Measurements from ENCODE around the gene TRIM21.
"Not testable (repeated sequence)": the region's sequence is repeated elsewhere in the genome, so short reads cannot be mapped to it uniquely, and the experiment has no call there.

Gene TRIM21

DNA sequence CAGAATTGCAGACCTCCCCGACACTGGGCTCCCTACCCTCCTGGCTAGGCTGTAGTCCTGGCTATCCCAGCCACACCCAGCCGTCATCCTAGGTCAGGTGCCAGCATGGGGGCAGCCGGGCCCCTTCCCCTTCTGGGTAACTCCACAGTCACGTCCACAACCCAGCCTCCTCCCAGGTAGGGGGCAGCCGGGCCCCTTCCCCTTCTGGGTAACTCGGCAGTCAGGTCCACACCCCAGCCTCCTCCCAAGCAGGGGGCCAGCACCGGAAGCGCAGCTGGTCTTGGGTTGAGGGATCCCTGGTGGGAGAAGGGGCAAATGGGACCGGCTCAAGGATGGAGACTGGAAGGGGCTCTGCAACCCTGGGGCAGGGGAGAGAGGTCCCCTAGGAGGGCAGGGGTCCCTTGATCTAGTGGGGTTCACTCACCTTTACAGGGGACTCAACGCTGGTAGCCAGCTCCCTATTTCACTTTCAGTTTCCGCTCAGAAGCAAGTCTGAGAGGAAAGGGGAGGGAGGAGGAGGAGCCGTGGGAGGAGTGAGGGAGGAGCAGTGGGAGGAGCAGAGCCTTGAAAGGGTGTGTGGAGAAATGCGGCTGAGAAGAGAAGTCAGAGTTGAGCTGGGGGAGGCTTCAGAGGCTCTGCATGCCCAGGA is at the start of gene TRIM21:
Gene TRIM21, minus strand, starts transcription at position 494 of the 649 bp plus-strand sequence. CDS start 3,293 bp downstream, outside the sequence.
- H3K4me3 ChIP-seq: peak within 1 kb of the TSS; percentile 59 to 98 (median 92)
- H3K27ac ChIP-seq: peak within 1 kb of the TSS; percentile 60 to 99 (median 91)

DNA sequence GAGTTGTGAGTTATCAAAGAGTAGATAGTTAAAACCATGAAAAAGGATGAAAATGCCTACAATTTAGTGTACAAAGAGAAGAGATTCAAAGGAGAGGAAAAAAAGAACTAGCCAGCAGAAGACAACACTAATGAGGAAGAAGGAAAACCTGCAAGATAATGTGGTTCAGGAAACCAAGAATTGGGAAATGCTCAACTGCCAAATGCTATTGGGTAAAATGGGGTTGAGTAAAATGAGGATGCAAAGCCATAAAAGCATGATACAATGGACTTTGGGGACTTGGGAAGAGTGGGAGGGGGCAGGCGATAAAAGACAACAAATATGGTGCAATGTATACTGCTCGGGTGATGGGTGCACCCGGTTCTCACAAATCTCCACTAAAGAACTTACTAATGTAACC is 48.0 kb upstream of the TRIM21 start:
- no peak overlapping the region for H3K4me3 ChIP-seq
- no peak overlapping the region for H3K27ac ChIP-seq

DNA sequence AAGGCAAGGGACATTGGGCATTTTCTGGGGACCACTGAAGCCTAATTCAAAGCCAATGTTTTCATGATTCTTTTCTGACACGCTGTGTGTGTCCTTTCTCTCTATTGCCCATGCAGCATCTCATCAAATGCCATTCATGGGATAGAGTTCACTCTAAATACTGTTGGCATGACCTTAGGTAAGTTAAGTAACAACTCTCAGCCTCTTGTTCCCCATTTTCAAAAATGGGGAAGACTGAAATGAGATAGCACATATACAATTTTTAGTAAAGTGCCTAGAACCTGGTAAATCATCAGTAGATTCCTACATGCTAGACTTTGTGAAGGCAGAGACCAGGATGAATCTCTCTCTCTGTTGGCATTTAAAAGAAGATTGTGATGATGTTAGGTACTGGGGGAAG is 42.9 kb upstream of the TRIM21 start:
- H3K4me3 ChIP-seq: no peak overlapping the region
- H3K27ac ChIP-seq: no peak overlapping the region

DNA sequence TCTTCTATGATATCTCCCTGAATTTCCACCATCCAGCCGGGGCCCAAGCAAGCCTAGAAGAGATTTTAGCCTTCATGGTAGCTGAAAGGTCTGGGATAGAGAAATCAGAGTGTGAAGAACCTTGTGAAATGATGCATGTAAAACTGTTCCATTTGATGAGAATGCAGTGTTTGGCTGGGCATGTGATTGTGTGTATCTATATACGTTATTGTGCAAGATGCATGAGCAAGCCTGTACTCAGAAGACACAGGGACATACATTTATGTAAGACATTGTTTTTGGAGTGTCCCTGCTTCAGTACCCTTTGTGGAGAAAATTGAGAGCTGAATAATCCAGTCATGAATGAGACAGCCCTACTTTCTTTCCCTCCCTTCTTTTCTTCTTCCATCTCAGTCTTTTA is 40.4 kb upstream of the TRIM21 start:
- H3K27ac ChIP-seq: no peak overlapping the region
- H3K4me3 ChIP-seq: no peak overlapping the region

DNA sequence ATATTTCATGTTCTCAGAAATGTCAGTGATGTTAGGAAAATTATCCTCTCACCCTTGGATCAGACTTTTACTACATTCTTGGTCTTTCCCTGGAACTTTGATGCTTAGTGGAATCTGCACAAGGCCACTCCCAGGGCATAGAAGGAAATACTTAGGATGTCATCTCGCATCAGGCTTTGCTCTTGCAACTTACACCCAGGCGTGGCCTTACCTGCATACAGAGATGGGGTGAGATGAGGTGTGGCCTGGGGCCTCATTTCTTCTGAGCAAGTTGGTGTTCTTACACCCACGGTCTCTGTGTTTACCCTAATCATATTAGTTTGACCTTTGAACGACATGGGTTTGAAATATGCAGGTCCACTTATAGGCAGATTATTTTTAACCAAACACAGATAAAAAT is 36.5 kb upstream of the TRIM21 start:
- no peak overlapping the region for H3K4me3 ChIP-seq
- H3K27ac ChIP-seq: no peak overlapping the region

DNA sequence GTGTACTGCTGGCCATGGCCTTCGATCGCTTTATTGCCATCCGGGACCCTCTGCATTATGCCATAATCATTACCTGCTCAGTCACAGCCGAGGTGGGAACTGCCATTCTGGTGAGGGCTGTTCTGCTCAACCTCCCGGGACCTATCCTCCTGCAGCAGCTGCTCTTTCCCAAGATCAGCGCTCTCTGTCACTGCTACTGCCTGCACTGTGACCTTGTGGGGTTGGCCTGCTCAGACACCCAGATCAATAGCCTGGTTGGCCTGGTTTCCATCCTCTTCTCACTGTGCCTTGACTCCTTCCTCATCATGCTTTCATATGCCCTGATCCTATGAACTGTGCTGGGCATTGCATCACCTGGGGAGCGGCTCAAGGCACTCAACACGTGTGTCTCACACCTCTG is 24.9 kb upstream of the TRIM21 start:
- Histone ChIP-seq H3K4me3 (no peak overlapping the region), H3K27ac (no peak overlapping the region)

DNA sequence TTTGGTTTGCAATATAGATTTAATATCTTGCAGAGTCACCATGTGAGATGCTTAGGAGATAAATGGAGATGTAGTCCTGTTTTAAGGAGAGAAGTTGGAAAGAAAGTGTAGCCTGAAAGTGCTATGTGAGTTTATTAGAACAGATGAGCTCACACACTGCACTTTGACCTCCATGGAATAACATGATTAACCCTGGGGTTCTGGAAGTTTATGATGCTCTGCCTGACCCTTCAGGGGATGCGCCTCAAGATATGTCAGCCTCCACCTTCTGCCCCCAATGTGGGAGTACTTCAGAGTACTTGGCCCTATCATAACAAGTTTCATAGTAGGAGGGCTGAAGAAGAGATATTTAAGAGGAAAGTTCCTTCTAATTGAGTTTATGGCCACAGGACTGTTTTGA is 23.3 kb upstream of the TRIM21 start:
- Histone ChIP-seq H3K4me3 (no peak overlapping the region), H3K27ac (no peak overlapping the region)

DNA sequence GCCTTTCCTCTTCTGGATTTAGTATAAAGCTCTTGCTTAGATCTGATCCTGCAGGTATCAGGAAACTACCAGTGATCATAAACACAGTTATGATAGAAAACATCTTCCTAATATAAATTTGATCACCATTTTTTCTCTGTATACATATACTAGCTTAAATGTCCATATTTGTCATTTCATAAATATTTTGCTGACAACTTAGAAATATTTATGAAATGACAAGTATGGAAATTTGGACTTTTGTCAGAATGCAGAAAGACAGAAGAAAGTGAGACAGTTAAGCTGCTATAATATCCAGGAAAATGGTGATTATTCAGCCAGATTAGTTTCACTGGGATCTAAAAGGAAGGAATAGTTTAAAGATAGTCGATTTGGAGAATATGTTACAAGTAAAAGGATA is 22.8 kb upstream of the TRIM21 start:
- H3K4me3 ChIP-seq: no peak overlapping the region
- H3K27ac ChIP-seq: no peak overlapping the region

DNA sequence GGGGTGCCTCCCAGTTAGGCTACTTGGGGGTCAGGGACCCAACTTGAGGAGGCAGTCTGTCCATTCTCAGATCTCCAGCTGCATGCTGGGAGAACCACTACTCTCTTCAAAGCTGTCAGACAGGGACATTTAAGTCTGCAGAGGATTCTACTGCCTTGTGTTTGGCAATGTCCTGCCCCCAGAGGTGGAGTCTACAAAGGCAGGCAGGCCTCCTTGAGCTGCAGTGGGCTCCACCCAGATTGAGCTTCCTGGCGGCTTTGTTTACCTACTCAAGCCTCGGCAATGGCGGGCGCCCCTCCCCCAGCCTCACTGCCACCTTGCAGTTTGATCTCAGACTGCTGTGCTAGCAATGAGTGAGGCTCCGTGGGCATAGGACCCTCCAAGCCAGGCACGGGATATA is 12.7 kb upstream of the TRIM21 start:
- H3K4me3 ChIP-seq, H3K27ac ChIP-seq: not testable (repeated sequence)

DNA sequence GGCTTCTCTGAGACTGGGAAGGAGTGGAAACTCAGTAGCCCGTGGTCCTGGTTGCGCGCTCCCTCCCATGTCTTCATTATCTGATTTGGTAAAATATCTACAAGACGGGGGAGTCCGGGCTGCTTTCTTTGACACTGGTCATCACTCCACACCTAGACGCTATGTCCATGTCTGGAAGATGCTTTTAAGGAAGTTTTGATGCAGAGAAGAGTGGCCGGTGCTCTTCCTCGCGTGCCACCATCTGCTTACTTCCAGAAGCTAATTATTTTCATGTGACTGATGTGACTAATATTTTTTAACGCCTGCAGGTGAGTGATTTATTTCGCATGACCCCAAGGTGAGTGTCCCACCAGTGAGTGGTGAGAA is 339 bp upstream of the TRIM21 start:
- H3K27ac ChIP-seq: peak overlapping the region in 11 of 21 experiments; percentile 83 to 99 (median 95)

DNA sequence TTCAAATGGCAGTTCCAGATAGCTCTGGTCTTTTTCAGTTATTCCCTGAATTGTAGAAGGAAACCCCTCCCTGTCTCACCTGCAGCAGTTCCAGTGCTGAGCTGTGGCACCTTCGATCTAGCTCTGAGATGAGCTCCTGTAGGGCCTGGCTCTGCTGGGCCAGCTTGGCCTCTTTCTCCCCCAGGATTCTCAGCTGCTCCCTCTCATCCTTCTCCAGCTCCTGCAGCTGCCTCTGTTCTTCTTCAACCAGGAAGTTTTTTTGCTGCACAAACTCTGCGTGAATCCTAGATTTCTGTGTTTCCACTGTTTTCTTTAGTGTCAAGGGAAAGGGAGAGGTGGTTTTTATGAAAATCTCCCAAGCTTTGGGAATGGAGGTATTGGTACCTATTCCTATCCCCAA is 5.3 kb downstream of the TRIM21 start:
- Histone ChIP-seq H3K4me3 (no peak overlapping the region), H3K27ac (no peak overlapping the region)

More for the DNA sequence above, 339 bp upstream of the TRIM21 start:
- H3K4me3 ChIP-seq: peak overlapping the region; percentile 59 to 98 (median 92)

DNA sequence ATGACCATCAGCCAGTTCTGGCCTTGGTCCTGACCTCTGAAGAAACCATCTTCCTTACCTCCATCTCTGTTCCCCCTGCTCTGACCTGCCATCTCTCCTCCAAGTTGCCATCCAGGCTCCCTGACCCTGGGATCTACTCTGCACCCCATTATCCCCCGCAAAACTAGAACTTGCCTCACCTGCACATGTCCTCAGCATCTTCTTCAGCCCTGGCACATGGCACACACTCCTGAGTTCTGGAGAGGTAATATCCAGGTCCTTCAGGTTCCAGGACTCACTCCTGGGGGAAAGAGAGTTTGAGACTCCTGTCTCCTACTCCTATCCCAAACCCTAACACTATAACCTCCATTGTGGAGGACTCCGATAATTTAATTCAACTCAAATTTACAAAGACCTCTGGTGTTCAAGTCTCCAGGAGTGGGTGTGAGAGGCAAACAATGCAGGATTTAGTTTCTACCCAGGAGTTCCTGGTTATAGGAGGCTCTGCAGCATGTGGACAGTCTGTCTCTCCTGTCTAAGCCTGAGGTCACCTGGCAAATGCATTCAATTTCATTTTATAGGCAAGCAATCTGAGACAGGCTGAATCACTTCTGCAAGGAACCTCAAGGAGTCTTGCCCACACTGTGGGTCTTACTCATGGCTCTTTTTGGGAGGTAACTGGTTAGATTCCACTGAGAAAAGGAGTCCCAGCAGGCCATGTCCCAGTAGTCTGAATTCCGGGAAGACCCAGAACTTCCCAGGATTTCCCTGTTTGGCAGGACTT is 7.3 kb downstream of the TRIM21 start:
- H3K4me3 ChIP-seq: no peak overlapping the region
- H3K27ac ChIP-seq: no peak overlapping the region

DNA sequence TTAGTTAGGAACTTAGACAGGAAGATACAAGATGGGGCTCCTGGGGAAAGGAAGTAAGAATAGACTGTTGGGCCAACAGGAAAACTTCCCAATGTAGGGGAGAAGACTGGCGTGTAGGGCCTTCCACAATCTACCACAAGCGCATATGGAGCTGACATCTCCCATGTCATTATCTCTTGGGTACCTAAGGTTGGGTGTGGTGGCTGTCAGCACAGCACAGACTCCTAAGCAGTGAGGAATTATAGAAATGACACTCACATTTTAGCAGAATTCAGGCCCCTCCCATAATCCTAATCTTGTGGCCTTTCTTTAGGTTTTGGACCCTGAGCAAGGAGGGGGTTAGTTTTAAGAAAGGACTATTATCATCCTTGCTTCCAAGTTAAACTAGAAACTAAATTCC is 11.6 kb downstream of the TRIM21 start:
- Histone ChIP-seq H3K4me3 (no peak overlapping the region), H3K27ac (no peak overlapping the region)

DNA sequence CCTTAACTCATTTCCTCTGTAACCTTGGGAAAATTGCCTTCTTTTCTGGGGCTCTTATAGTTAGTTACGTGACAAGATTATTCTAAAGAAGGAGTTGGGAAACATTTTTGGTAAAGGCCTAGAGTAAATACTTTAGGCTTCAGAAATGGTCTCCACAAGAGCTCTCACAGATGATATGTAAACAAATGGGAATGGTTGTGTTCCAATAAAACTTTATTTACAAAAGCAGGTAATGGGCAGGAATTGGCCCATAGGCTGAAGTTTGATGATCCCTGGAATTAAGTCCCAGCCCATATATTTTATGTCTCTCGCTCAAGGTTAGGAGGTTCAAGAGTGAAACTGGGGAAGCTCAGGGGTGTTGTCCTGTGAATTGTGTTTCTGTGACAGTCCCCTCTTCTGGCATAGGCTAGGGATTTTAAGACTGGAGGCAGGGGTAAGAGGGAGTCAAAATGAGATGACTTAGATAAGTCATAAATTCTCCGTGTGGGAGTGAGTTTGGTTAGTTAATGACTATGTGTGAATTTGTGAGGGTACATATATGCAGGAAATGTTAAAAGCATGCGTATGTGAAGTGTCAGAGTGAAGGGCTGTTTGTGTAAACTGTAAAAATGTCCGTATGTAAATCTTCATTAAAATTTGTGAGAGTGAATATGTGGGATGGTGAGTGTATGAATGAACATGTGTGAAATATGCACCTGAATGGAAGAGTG is 17.9 kb downstream of the TRIM21 start:
- H3K27ac ChIP-seq: no peak overlapping the region
- no peak overlapping the region for H3K4me3 ChIP-seq

DNA sequence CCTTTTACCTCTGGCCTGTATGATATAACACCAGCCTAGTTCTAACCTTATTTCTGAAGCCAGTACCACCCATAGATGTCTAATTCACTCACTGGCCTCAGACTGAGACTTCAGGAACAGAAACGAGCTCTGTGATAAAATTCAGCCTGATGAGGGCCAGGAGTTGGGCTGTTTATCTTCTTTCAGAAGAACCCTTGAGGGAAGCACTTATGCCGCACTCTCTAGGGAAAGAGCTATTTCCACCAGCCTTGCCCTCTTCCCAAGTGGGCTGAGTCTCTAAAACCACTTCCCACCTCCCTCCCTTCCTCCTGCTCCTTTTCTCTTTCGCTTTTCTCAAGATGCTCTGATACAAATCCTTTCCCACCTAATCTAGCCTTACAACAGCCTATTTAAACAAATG is 23.3 kb downstream of the TRIM21 start:
- Histone ChIP-seq H3K27ac (no peak overlapping the region), H3K4me3 (no peak overlapping the region)

DNA sequence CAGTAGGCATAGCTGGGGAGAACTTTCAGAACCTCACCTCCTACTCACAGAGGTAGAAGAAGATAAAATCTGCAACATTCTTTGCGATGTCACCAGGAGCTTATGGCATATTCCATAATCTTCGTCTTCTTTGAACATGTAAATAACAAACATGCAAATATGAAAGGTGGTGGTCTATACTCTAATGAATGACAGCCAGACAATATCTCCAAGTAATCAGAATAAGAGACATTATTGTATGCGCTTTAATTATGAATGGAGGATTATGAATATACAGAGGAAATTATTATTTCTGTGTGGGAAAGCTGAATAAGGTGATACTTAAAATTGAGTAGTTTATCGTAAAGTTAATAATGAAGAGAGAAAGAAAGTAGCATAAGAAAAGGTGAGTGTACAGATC is 25.2 kb downstream of the TRIM21 start, which contains the start of gene OR52B4:
Gene OR52B4, minus strand, starts transcription at position 101 of the 400 bp plus-strand sequence. Its CDS starts 91 bp downstream, at position 10.
- Histone ChIP-seq H3K4me3 (no peak within 1 kb of the TSS), H3K27ac (no peak within 1 kb of the TSS)

DNA sequence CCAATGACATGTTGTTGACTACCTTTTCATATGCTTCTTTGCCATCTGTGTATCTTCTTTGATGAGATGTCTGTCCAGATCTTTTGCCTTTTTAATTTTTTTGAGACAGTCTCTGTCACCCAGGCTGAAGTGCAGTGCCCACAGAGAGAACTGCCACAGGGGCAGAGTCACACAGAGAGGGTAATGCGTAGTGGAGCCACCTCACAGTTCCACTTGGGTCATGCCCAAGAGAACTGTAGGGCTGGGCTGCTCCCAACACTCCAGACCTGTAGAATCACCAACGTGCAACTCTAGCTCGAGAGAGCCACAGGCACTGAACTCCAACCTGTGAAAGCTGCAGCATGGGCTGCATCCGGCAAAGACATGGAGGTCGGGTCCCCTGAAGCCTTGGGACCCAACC is 45.4 kb downstream of the TRIM21 start:
- not testable (repeated sequence) for H3K27ac ChIP-seq, H3K4me3 ChIP-seq

DNA sequence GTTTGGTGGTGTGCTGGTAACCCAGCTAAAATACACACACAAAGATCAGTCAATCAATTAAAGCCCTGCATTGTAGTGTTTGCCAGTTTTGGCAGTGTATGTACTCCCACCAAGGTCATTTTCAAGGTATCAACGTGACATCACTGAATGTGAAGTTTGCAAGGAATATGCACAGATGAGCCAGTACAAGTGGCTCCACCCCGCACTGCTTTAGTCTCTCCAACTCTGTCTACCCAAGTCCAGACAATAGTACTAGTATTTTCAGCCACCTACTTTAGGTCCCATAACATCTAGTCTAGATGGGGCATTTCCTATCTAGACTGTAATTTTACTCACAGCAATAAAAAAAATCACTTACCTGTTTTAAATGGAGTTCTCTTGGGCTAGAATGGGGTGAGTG is 48.1 kb downstream of the TRIM21 start:
- H3K27ac ChIP-seq, H3K4me3 ChIP-seq: not testable (repeated sequence)

Measured in skin epidermis (tissue), 12 donors.